CD4-positive, alpha-beta memory T cell (primary cell): Measurements from ENCODE around the gene ATP11A. TPM values are rescaled to one million over a fixed set of nuclear protein-coding genes. Genes with fewer than 3 reads are reported as not detected.
"Not testable (repeated sequence)": the region's sequence is repeated elsewhere in the genome, so short reads cannot be mapped to it uniquely, and the experiment has no call there.

Experiments used
- CTCF ChIA-PET: fragments of 350-600 bp; sonication (Branson Sonifier 250); formaldehyde crosslinking; loops from one replicate; lab custom pipeline; 2021; ENCODE audit warnings: inconsistent platforms; ENCODE audit not compliant: partially characterized antibody; lab: Charles Lee
- POLR2A ChIA-PET: fragments of 350-600 bp; sonication (Branson Sonifier 250); formaldehyde crosslinking; loops from one replicate; lab custom pipeline; 2021; ENCODE audit not compliant: partially characterized antibody; lab: Charles Lee
- DNase-seq, 5 donors: peaks; one replicate each; pipeline versions ENCODE4 v3.0.0 to v3.0.0-alpha.2; 2020 to 2022; ENCODE audit warnings: mixed read lengths in 1 of 5
- H3K27ac ChIP-seq: one replicate; pipeline ENCODE4 v1.7.0; 2013; ENCODE audit warnings: low read depth, low read length
- H3K27me3 ChIP-seq: 2 replicates; pipeline ENCODE4 v1.7.0; 2013; ENCODE audit warnings: mild to moderate bottlenecking, low read length, moderate library complexity; ENCODE audit not compliant: insufficient read depth
- H3K36me3 ChIP-seq: 2 replicates; pipeline ENCODE4 v1.7.0; 2013; ENCODE audit warnings: mild to moderate bottlenecking, low read length, moderate library complexity; ENCODE audit not compliant: insufficient read depth
- H3K4me1 ChIP-seq: 2 replicates; pipeline ENCODE4 v1.7.0; 2013; ENCODE audit warnings: mild to moderate bottlenecking, low read length, moderate library complexity; ENCODE audit not compliant: insufficient read depth
- H3K4me3 ChIP-seq, 2 donors: one replicate each; pipeline ENCODE4 v1.7.0; 2013; ENCODE audit warnings: low read length in 2 of 2, mild to moderate bottlenecking in 1 of 2
- H3K9me3 ChIP-seq, 2 donors: one replicate each; pipeline ENCODE4 v1.7.0; 2013; ENCODE audit warnings: low read length in 2 of 2, control low read depth in 1 of 2; ENCODE audit not compliant: control insufficient read depth in 1 of 2
- H3K27ac Mint-ChIP-seq, 7 donors: one replicate each; pipeline ENCODE4 v1.8.0; 2020 to 2021; ENCODE audit warnings: mixed read lengths in 7 of 7, mild to moderate bottlenecking in 6 of 7, inconsistent platforms in 3 of 7, moderate library complexity in 3 of 7
- H3K27me3 Mint-ChIP-seq, 2 donors: one replicate each; pipeline ENCODE4 v1.8.0; 2020 to 2021; ENCODE audit warnings: mixed read lengths in 2 of 2
- H3K36me3 Mint-ChIP-seq, 2 donors: one replicate each; pipeline ENCODE4 v1.8.0; 2020 to 2021; ENCODE audit warnings: mixed read lengths in 2 of 2, inconsistent platforms in 1 of 2, mild to moderate bottlenecking in 1 of 2
- H3K4me1 Mint-ChIP-seq, 4 donors: one replicate each; pipeline ENCODE4 v1.8.0; 2020 to 2021; ENCODE audit warnings: mixed read lengths in 4 of 4, mild to moderate bottlenecking in 1 of 4
- H3K4me3 Mint-ChIP-seq, 8 donors: one replicate each; pipeline ENCODE4 v1.8.0; 2020 to 2021; ENCODE audit warnings: mixed read lengths in 8 of 8, mild to moderate bottlenecking in 7 of 8, moderate library complexity in 6 of 8, inconsistent platforms in 3 of 8
- H3K9me3 Mint-ChIP-seq, 8 donors: one replicate each; pipeline ENCODE4 v1.8.0; 2020 to 2021; ENCODE audit warnings: mixed read lengths in 8 of 8, mild to moderate bottlenecking in 5 of 8, inconsistent platforms in 3 of 8, moderate library complexity in 1 of 8
- intact Hi-C: fragments of 100-400 bp; cut with micrococcal nuclease; formaldehyde crosslinking; loops from one replicate; pipeline ENCODE4 v1.15.1; 2023
- polyA plus RNA-seq, 2 donors: library from polyadenylated mRNA; unstranded; fragments of 300-500 nt; fragmentation: Illumina TruSeq; gene quantifications; one replicate each; pipeline ENCODE4 v1.2.3, GENCODE V29; 2021
- total RNA-seq, 2 experiments: library from RNA; stranded (reverse); gene quantifications; one replicate each; pipeline ENCODE4 v1.2.3, GENCODE V29; 2021

The ATP11A gene
- total and polyA plus RNA-seq, 4 experiments from 2014 or later = 1.1 to 50.5 (median 30.7) TPM

DNA sequence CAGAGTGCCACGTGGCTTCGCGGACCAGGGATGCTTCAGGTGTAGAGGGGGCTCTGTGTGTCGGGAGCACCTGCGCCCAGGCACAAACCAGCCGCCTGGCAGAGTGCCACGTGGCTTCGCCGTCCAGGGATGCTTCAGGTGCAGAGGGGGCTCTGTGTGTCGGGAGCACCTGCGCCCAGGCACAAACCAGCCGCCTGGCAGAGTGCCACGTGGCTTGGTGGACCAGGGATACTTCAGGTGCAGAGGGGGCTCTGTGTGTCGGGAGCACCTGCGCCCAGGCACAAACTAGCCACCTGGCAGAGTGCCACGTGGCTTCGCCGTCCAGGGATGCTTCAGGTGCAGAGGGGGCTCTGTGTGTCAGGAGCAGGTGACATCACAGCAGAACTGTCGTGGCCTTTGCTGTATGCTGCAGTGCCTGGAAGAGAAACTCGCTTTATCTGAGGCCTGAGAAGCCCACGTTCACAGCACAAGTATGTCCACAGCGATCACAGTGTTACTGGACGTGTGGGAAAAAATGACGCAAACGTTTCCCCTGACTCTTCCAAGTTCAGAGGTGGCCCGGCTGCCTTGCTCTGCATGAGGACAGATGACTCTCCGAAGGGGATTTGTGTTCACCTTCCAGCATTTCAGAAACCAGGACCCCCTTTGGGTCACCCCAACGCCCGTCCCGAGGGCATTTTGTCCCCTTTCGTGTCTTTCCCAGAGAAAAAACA lies 151.6 kb downstream of the ATP11A start:
- H3K27ac ChIP-seq, H3K27me3 ChIP-seq, H3K9me3 ChIP-seq, H3K27me3 Mint-ChIP-seq, H3K4me3 ChIP-seq, H3K27ac Mint-ChIP-seq, DNase-seq, intact Hi-C loops, POLR2A ChIA-PET, H3K4me1 Mint-ChIP-seq, H3K4me1 ChIP-seq, CTCF ChIA-PET, H3K4me3 Mint-ChIP-seq, H3K9me3 Mint-ChIP-seq: not testable (repeated sequence)
- H3K36me3 ChIP-seq = peaks cover 26% of the 10 kb centered on the region
- H3K36me3 Mint-ChIP-seq = peaks cover 56 to 57% of the 10 kb centered on the region in 2 donors

DNA sequence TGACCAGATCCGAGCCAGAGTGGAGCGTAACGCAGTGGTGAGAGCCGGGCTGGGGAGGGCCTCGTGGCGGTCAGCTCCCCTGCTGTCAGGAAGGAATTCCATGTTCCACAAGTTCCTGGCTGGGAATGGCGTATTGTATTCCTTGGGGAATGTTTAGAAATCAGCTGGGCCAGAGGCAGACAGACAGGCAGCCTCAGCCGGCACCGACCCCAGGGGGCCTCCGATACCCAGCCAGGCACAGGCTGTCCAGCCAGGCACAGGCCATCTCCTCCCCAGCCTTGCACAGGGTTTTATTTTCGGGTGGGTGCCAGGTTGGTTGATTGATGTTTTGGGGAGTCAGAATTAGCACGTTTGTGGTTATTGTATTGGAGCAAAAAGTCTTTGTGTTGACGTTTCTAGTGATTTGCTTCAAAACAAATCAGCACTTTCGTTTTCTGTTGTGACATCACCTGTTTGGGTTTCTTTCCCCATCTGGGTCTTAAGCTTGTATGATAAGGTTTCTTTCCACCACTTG lies 152.6 kb downstream of the ATP11A start:
- intact Hi-C loops = no loop called here
- no peak overlapping the region for H3K4me3 ChIP-seq
- H3K36me3 ChIP-seq = peaks cover 29% of the 10 kb centered on the region
- no peak overlapping the region for H3K27ac ChIP-seq
- H3K9me3 ChIP-seq = no peaks in the 10 kb centered on the region
- POLR2A ChIA-PET = no interaction called here
- Mint-ChIP-seq H3K27ac (no peak overlapping the region), H3K9me3 (no peaks in the 10 kb centered on the region), H3K4me3 (no peak overlapping the region), H3K36me3 (peaks cover 50 to 52% of the 10 kb centered on the region in 2 donors), H3K27me3 (no peaks in the 10 kb centered on the region), H3K4me1 (peaks cover 0 to under 1% (median 0%) of the 10 kb centered on the region in 4 donors)
- no peaks in the 10 kb centered on the region for H3K27me3 ChIP-seq
- CTCF ChIA-PET = no interaction called here
- H3K4me1 ChIP-seq = no peaks in the 10 kb centered on the region
- DNase-seq = no peak

DNA sequence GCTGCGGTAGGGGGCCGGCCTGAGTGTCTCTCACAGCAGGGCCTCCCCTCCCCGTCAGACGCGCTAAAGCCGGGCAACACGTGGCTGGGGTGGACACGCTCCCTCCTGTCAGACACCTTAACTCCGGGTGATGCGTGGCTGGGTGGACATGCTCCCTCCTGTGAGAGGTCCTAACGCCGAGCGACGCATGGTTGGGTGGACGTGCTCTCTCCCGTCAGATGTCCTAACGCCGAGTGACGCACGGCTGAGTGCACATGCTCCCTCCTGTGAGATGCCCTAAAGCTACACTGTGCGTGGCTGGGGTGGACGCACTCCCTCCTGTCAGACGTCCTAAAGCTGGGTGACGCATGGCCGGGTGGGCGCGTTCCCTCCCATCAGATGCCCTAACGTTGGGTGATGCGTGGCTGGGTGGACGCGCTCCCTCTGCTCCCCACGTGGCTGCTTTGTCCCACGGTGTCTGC lies 153.1 kb downstream of the ATP11A start:
- no peaks in the 10 kb centered on the region for H3K9me3 Mint-ChIP-seq
- peaks cover 0 to 3% (median 0%) of the 10 kb centered on the region in 4 donors for H3K4me1 Mint-ChIP-seq
- no peak for DNase-seq
- peaks cover 48 to 51% of the 10 kb centered on the region in 2 donors for H3K36me3 Mint-ChIP-seq
- H3K4me3 ChIP-seq = no peak overlapping the region
- no peaks in the 10 kb centered on the region for H3K4me1 ChIP-seq
- no peaks in the 10 kb centered on the region for H3K9me3 ChIP-seq
- intact Hi-C loops = no loop called here
- ChIA-PET CTCF (no interaction called here), POLR2A (no interaction called here)
- no peak overlapping the region for H3K27ac Mint-ChIP-seq
- no peaks in the 10 kb centered on the region for H3K27me3 ChIP-seq
- no peaks in the 10 kb centered on the region for H3K27me3 Mint-ChIP-seq
- peaks cover 29% of the 10 kb centered on the region for H3K36me3 ChIP-seq
- H3K4me3 Mint-ChIP-seq = peak overlapping the region in 1 of 8 donors; percentile 15
- no peak overlapping the region for H3K27ac ChIP-seq

DNA sequence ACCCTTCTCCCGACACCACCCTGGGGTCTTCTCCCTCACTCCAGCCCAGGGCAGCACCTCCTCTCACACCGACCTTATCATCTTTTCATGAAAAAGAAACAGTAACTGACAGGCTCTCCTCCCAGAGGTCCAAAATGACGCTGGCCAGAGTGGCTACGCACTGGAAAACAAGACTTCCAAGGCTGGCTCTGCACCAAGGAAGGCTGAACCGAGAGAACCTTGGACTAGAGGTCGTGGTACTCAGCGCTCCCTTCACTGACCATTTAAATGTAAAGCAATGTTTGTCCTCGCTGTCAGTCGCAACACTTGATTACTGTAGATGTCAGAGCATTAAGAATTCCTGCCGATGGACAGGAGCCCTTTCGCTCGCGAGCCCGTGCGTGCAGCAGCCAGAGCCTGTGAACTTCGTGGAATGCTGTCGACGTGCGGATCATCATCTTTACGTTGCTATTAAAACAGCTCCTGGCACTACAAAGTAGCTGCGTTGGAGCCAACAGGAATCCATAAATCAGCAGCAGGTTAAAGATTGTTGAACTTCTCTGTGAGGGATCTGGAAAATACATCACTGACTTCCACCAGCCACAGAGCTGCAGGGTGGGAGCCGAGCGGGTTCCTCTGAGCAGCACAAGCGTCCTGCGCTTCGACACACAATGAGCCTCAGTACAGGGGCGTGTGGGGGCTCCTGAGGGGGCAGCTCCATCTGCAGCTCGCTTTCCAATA lies 153.7 kb downstream of the ATP11A start:
- Histone ChIP-seq H3K4me1 (no peaks in the 10 kb centered on the region), H3K27ac (no peak overlapping the region), H3K4me3 (no peak overlapping the region), H3K36me3 (peaks cover 27% of the 10 kb centered on the region), H3K27me3 (no peaks in the 10 kb centered on the region), H3K9me3 (no peaks in the 10 kb centered on the region)
- Mint-ChIP-seq H3K4me3 (no peak overlapping the region), H3K36me3 (peaks cover 47 to 49% of the 10 kb centered on the region in 2 donors), H3K27ac (no peak overlapping the region), H3K27me3 (no peaks in the 10 kb centered on the region), H3K9me3 (no peaks in the 10 kb centered on the region), H3K4me1 (peaks cover 0 to 3% (median 0%) of the 10 kb centered on the region in 4 donors)
- CTCF ChIA-PET = no interaction called here
- DNase-seq = no peak
- POLR2A ChIA-PET = no interaction called here
- intact Hi-C loops = no loop called here

DNA sequence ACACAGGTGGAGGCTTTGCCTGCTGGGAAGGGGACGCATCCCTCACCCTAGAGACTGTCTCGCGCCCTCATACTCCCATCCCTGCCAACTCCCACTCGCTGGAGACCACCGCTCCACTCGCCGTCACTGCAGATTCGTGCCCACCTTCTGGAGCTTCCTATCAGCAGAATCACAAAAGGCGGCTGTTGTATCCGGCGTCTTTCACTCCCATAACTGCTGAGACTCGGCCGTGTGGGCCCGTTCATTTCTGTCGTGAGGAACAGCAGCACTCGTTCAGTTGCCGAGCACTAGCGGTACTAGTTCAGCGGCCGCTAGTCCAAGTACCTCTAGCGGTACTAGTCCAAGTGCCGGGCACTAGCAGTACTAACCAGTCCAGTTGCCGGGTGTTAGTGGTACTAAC lies 154.6 kb downstream of the ATP11A start:
- no peak for DNase-seq
- Mint-ChIP-seq H3K4me3 (no peak overlapping the region), H3K9me3 (no peaks in the 10 kb centered on the region), H3K27me3 (no peaks in the 10 kb centered on the region), H3K27ac (peak overlapping the region in 1 of 7 donors; percentile 48), H3K36me3 (peaks cover 40% of the 10 kb centered on the region in 2 donors), H3K4me1 (peaks cover 0 to 3% (median 0%) of the 10 kb centered on the region in 4 donors)
- Histone ChIP-seq H3K4me1 (no peaks in the 10 kb centered on the region), H3K4me3 (no peak overlapping the region), H3K27me3 (no peaks in the 10 kb centered on the region), H3K36me3 (peaks cover 22% of the 10 kb centered on the region), H3K9me3 (no peaks in the 10 kb centered on the region), H3K27ac (no peak overlapping the region)
- ChIA-PET CTCF (no interaction called here), POLR2A (no interaction called here)
- intact Hi-C loops = no loop called here

DNA sequence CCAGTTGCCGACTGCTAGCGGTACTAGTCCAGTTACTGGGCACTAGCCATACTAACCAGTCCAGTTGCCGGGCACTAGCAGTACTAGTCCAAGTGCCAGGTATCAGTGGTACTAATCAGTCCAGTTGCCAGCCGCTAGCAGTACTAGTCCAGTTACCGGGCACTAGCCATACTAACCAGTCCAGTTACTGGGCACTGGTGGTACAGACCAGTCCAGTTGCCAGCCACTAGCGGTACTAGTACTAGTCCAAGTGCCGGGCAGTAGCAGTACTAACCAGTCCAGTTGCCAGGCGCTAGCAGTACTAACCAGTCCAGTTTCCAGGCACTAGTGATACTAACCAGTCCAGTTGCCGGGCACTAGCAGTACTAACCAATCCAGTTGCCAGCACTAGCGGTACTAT lies 155.0 kb downstream of the ATP11A start:
- intact Hi-C loops = no loop called here
- H3K4me1 Mint-ChIP-seq = peaks cover 0 to 3% (median 0%) of the 10 kb centered on the region in 4 donors
- no peak for DNase-seq
- ChIA-PET POLR2A (no interaction called here), CTCF (no interaction called here)
- Histone ChIP-seq H3K9me3 (no peaks in the 10 kb centered on the region), H3K27ac (no peak overlapping the region), H3K27me3 (no peaks in the 10 kb centered on the region), H3K4me1 (no peaks in the 10 kb centered on the region), H3K4me3 (no peak overlapping the region), H3K36me3 (peaks cover 22% of the 10 kb centered on the region)
- peaks cover 40 to 43% of the 10 kb centered on the region in 2 donors for H3K36me3 Mint-ChIP-seq
- no peak overlapping the region for H3K27ac Mint-ChIP-seq
- no peaks in the 10 kb centered on the region for H3K27me3 Mint-ChIP-seq
- H3K4me3 Mint-ChIP-seq = no peak overlapping the region
- no peaks in the 10 kb centered on the region for H3K9me3 Mint-ChIP-seq

DNA sequence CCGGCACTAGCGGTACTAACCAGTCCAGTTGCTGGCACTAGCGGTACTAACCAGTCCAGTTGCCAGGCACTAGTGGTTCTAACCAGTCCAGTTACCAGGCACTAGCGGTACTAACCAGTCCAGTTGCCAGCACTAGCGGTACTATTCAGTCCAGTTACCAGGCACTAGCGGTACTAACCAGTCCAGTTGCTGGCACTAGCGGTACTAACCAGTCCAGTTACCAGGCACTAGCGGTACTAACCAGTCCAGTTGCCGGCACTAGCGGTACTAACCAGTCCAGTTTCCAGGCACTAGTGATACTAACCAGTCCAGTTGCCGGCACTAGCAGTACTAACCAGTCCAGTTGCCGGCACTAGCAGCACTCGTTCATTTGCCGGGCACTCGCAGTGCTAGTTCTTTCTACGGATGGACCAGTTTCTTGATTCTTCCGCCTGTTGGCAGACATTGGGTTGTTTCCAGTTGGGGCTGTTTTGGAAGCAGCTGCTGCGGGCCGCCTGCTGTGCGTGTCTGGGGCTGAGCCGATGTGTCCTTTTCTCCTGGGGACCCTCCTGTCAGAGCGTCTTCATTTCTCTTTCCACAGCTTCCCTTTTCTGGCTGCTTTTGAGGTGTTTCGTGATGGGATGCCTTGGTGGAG lies 155.8 kb downstream of the ATP11A start:
- H3K4me3 ChIP-seq = no peak overlapping the region
- no peaks in the 10 kb centered on the region for H3K9me3 ChIP-seq
- H3K36me3 ChIP-seq = peaks cover 22% of the 10 kb centered on the region
- H3K27ac ChIP-seq = no peak overlapping the region
- Mint-ChIP-seq H3K27me3 (no peaks in the 10 kb centered on the region), H3K36me3 (peaks cover 41 to 49% of the 10 kb centered on the region in 2 donors), H3K4me1 (peaks cover 0 to 3% (median 0%) of the 10 kb centered on the region in 4 donors), H3K27ac (no peak overlapping the region), H3K9me3 (no peaks in the 10 kb centered on the region), H3K4me3 (no peak overlapping the region)
- H3K4me1 ChIP-seq = no peaks in the 10 kb centered on the region
- intact Hi-C loops = no loop called here
- POLR2A ChIA-PET = no interaction called here
- no peak for DNase-seq
- H3K27me3 ChIP-seq = no peaks in the 10 kb centered on the region
- CTCF ChIA-PET = no interaction called here
